DMS 273 (cell line): ENCODE measurements around the gene CRACR2B.

ENCODE experiments used
- DNase-seq: peaks from one replicate; lab custom pipeline; 2025; ENCODE audit not compliant: unreplicated experiment; lab: John Stamatoyannopoulos, UW

Gene CRACR2B

GRCh38 chr11:837189-837989, 9.7 kb downstream of the CRACR2B start:
- DNase-seq: no peak

GRCh38 chr11:837990-838307, 10.2 kb downstream of the CRACR2B start:
- DNase-seq: no peak

DNA sequence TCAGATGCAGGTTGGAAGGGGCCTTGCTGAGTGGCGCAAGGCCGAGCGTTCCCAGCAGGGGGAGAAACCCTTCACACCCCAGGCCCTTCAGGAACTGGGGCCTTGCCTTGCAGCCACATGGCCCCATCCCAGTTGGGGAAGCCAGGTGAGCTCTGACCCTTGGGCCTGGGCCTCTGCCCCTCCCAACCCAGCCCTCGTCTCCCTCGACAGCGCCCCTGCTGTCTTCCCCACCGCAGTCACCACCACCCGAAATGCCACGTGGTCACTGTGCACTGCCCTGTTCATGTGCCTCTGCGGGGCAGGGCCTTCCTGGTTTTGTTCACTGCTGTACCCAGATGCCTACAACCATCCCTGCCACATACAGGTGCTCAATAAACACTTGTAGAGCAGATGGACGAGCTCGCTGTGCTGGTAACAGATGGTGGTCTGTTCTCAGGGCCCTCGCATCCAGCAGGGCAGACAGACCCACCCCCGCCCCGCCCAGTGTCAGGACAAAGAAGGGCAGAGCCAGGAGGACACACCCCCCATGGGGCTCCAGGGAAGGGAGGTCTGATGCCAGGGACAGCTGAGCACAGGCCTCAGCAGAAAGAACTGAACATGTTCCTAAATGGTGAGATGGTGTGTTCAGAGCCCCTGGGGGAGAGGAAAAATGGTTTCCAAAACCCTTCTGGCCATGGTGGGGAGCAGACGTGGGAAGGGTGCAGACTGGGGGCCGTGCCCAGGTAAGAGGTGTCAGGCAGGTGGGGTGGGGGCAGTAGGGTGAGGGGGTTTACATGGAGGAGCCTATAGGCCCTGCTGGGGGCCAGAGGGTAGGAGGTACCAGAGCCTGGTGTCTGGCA, 10.9 kb downstream of the CRACR2B start:
- DNase-seq: peak; percentile 93

- no peak for DNase-seq
Measured at GRCh38 chr11:839280-839623, 11.5 kb downstream of the CRACR2B start.

GRCh38 chr11:839875-840617, 12.3 kb downstream of the CRACR2B start:
- DNase-seq: no peak

GRCh38 chr11:841981-842369, 14.3 kb downstream of the CRACR2B start:
- no peak for DNase-seq

GRCh38 chr11:842370-843002, 14.8 kb downstream of the CRACR2B start, which contains the start of the genes POLR2L and TSPAN4:
TSS of gene POLR2L (minus strand) at chr11:842529. CDS start at chr11:842508, 21 bp downstream.
TSS of gene TSPAN4 (plus strand) at chr11:842852. CDS start at chr11:850305, 7,453 bp downstream.
- DNase-seq: peak; percentile 92

DNA sequence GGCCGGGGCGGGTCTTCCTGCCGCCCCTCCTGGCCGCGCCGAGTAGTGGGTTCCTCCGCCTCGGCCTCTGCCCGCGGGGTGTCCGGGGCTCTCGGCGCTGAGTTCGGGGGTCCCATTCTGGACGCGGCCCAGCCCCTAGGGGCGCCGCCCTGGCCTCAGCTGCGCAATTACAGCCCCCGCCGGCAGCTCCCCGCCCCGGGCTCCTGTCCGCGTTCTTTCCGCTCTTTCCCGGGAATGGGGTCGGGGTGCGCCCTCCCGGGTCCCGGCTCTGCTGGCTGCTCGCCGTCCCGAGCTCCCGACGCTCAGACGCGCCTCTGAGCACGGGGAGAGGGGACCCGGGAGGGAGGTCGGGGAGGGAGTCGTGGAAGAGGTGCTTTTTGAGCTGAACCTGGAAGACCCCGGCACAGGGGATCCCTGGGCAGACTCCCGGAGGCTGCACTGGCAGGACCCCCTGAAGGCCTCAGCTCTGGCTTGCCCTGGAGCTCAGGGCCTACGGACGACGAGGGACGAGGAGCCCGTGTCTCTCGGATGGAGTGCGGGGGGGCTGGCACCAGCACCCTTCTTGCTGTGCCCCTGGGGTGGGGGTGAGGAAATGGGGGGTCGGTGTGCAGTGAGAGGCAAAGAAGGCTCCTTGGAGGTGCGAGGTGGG, 15.5 kb downstream of the CRACR2B start:
- no peak for DNase-seq

DNA sequence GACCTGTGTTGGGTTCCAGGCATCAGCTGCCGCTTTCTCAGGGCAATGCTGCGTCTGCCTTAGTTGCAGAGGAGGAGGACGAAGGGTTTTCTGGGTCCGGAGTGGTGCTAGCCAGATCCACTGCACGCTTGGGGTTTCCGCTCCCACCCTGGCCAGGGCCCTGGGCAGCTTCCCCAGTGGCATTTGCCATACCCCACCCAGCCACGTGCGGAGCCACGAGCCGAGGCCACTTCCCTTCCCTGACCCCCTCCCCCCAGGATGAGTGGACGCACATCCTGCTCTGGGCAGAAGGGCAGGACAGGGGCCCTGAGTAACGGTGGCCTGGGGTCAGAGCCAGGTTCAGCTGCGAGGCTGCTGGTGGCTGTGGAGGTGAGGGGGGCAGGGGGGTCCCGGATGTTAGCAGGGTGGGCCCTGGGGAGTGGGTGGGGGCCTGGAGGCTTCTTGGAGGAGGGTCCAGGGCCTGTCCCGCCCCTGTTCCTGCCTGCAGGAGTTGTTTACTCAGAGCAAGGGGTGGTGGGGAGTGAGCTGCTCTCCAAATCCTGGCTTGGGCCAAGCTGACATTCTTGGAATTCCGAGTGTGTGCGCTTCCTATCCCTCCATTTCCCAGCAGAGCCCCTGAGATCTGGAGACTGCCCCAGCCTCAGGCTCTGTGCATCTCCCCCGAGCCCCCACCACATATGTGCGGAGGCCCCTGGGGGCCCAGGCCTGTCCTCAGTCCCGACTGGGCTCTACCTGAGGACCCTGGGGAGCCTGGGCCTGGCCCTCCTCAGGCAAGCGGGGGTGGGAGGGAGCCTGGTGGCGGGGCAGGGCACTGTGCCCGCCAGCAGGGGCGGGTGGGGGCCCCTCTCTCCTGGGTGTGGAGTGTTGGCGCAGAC, 16.3 kb downstream of the CRACR2B start:
- DNase-seq: peak; percentile 75

DNA sequence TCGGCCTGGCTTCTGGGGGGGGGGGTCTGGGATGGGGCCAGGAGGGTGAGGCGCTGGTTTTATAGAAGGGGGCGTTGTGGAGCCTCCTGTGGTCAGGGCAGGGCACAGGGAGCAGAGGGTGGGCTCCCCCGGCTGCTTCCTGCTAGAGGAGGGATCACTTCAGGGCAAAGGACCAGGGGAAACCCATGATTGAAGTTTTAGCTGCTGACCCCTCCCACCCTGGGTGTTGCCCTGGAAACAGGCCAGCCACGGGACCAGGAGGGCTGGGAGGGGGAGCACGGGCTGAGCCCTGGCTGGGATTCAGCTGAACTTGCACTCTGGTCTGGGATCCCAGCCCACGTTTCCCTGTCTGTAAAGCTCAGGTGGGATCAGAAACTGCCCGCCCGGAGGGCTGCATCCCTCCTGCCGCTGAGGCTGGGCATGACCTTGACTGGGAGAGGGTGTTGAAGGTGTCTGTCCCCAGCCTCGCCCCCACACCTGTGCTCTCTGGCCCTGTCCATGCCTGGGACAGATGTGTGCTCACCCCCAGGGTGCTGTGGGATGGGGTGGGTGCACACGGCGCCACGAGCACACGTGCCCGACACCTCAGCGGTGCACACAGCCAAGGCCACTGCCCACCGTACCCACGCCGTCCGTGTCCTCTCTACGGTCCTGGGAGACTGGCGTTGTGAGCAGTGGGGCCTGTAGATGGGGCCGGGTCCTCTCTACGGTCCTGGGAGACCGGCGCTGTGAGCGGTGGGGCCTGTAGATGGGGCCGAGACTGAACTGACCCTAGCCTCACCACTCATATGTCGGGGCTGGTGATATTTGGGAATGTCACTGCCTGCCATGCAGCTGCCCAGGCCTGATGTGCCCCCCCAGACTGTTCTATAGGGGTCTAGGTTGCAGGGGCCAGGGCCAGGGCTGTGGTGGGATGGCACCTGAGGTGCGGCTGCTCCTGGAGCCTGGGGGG, 17.2 kb downstream of the CRACR2B start:
- DNase-seq: peak; percentile 82

- DNase-seq: no peak
Measured at GRCh38 chr11:845872-846495, 18.3 kb downstream of the CRACR2B start.

DNA sequence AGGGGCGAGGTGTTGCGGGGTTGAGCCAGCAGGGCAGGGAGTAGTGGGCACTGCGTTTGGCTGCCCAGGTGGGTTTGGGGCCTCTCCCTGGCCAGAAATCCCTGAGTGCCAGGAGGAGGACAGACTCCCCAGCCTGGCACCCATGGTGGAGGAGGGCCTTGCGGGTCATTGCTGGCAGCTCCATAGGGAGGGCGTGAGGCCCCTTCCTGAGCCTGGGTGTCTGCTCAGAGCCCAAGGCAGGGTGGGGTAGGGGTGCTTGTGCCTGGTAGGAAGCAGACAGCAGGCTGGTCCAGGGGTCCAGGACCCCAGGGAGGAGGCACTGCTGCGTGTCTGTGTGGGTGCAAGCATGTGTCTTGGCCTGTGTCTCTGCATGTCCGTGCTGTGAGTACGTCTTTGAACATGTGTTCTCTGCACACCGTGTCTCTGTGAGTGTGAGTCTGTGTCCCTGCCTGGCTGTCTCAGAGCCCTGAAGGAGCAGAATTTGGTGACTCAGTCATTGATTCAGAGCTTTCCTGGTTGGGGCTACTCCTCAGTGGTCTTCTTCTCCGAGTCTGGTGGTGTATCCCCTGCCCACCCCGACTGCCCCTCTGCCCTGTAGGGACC, 18.9 kb downstream of the CRACR2B start:
- no peak for DNase-seq

- DNase-seq: no peak
Measured at GRCh38 chr11:847876-848275, 20.2 kb downstream of the CRACR2B start.

GRCh38 chr11:848380-848931, 20.7 kb downstream of the CRACR2B start:
- DNase-seq: peak; percentile 59

- peak; percentile 63 for DNase-seq
Measured at GRCh38 chr11:849104-849824, 21.5 kb downstream of the CRACR2B start.

- DNase-seq: no peak
Measured at GRCh38 chr11:849951-850774, 22.4 kb downstream of the CRACR2B start.
